ENCODE data around the gene GPR45.
"Not testable (repeated sequence)": the region's sequence is repeated elsewhere in the genome, so short reads cannot be mapped to it uniquely, and the experiment has no call there.

The GPR45 gene

GRCh38 chr2:105241443-105241842, at the start of gene GPR45:
TSS of gene GPR45 (plus strand) at chr2:105241743. CDS start at chr2:105241859, 116 bp downstream.
- no peak for DNase-seq

- no peak for DNase-seq
Measured at GRCh38 chr2:105194022-105194675, 47.4 kb upstream of the GPR45 start.

- DNase-seq: no peak
Measured at GRCh38 chr2:105196651-105197050, 44.9 kb upstream of the GPR45 start.

- DNase-seq: no peak
Measured at GRCh38 chr2:105215586-105216192, 25.9 kb upstream of the GPR45 start.

GRCh38 chr2:105220604-105221003, 20.9 kb upstream of the GPR45 start:
- DNase-seq: no peak

- no peak for DNase-seq
Measured at GRCh38 chr2:105224444-105224843, 17.1 kb upstream of the GPR45 start.

GRCh38 chr2:105231232-105231619, 10.3 kb upstream of the GPR45 start:
- DNase-seq: no peak

GRCh38 chr2:105235388-105236059, 6.0 kb upstream of the GPR45 start:
- DNase-seq: peak; percentile 77

GRCh38 chr2:105236060-105236424, 5.5 kb upstream of the GPR45 start:
- DNase-seq: no peak

GRCh38 chr2:105237045-105237765, 4.3 kb upstream of the GPR45 start:
- DNase-seq: no peak

GRCh38 chr2:105238664-105239240, 2.8 kb upstream of the GPR45 start:
- DNase-seq: no peak

GRCh38 chr2:105239924-105240323, 1.6 kb upstream of the GPR45 start:
- no peak for DNase-seq

GRCh38 chr2:105242286-105242993, 897 bp downstream of the GPR45 start:
- no peak for DNase-seq

GRCh38 chr2:105243961-105244360, 2.4 kb downstream of the GPR45 start:
- no peak for DNase-seq

GRCh38 chr2:105244451-105244850, 2.9 kb downstream of the GPR45 start:
- no peak for DNase-seq

GRCh38 chr2:105248316-105249070, 7.0 kb downstream of the GPR45 start:
- no peak for DNase-seq

GRCh38 chr2:105249181-105249580, 7.6 kb downstream of the GPR45 start:
- no peak for DNase-seq

- no peak for DNase-seq
Measured at GRCh38 chr2:105249891-105250290, 8.3 kb downstream of the GPR45 start.

- DNase-seq: not testable (repeated sequence)
Measured at GRCh38 chr2:105251016-105251648, 9.6 kb downstream of the GPR45 start.

GRCh38 chr2:105252271-105252670, 10.7 kb downstream of the GPR45 start:
- no peak for DNase-seq

GRCh38 chr2:105254531-105255210, 13.1 kb downstream of the GPR45 start:
- DNase-seq: no peak
